Activated T-cell treated with anti-CD3 and anti-CD28 coated beads, Interleukin-2, amount 50 U/mL, for 1 hour (primary cell): ENCODE results near the gene WNT7A.

Experiments
- DNase-seq: peaks from one replicate; pipeline ENCODE4 v3.0.0-alpha.2; 2020

WNT7A gene

GRCh38 chr3:13791198-13792050 is 88.4 kb downstream of the WNT7A start:
- DNase-seq, result no peak

- no peak for DNase-seq
Observed at GRCh38 chr3:13790376-13791197, 89.3 kb downstream of the WNT7A start.

- DNase-seq, result no peak
Observed at GRCh38 chr3:13788522-13789424, 91.1 kb downstream of the WNT7A start.

GRCh38 chr3:13787533-13788132 is 92.2 kb downstream of the WNT7A start:
- DNase-seq, result no peak

- DNase-seq, result no peak
Observed at GRCh38 chr3:13786811-13787210, 93.1 kb downstream of the WNT7A start.

GRCh38 chr3:13785853-13786436 is 93.9 kb downstream of the WNT7A start:
- DNase-seq, result no peak

- no peak for DNase-seq
Observed at GRCh38 chr3:13785351-13785750, 94.5 kb downstream of the WNT7A start.

GRCh38 chr3:13783476-13783875 is 96.4 kb downstream of the WNT7A start:
- no peak for DNase-seq

- no peak for DNase-seq
Observed at GRCh38 chr3:13782501-13782900, 97.4 kb downstream of the WNT7A start.

GRCh38 chr3:13781417-13781816 is 98.5 kb downstream of the WNT7A start:
- DNase-seq, result no peak

- no peak for DNase-seq
Observed at GRCh38 chr3:13780432-13781176, 99.3 kb downstream of the WNT7A start.

GRCh38 chr3:13776253-13777050 is 103.4 kb downstream of the WNT7A start:
- no peak for DNase-seq

- DNase-seq, result no peak
Observed at GRCh38 chr3:13772885-13773745, 106.8 kb downstream of the WNT7A start.

- no peak for DNase-seq
Observed at GRCh38 chr3:13772321-13772745, 107.5 kb downstream of the WNT7A start.

- no peak for DNase-seq
Observed at GRCh38 chr3:13771496-13771895, 108.4 kb downstream of the WNT7A start.

GRCh38 chr3:13770170-13771169 is 109.4 kb downstream of the WNT7A start:
- DNase-seq, result no peak

- DNase-seq, result no peak
Observed at GRCh38 chr3:13769422-13769821, 110.4 kb downstream of the WNT7A start.

- no peak for DNase-seq
Observed at GRCh38 chr3:13768453-13768852, 111.4 kb downstream of the WNT7A start.
